ENCODE results near the gene CA9.

- TF ChIP-seq, protein P1, sequence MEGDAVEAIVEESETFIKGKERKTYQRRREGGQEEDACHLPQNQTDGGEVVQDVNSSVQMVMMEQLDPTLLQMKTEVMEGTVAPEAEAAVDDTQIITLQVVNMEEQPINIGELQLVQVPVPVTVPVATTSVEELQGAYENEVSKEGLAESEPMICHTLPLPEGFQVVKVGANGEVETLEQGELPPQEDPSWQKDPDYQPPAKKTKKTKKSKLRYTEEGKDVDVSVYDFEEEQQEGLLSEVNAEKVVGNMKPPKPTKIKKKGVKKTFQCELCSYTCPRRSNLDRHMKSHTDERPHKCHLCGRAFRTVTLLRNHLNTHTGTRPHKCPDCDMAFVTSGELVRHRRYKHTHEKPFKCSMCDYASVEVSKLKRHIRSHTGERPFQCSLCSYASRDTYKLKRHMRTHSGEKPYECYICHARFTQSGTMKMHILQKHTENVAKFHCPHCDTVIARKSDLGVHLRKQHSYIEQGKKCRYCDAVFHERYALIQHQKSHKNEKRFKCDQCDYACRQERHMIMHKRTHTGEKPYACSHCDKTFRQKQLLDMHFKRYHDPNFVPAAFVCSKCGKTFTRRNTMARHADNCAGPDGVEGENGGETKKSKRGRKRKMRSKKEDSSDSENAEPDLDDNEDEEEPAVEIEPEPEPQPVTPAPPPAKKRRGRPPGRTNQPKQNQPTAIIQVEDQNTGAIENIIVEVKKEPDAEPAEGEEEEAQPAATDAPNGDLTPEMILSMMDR (IDR thresholded peaks at IDR 0.05): no peak
- no peak for TF ChIP-seq POLR2AphosphoS5 (IDR thresholded peaks at IDR 0.05; ENCODE audit: insufficient read depth in 1 of 2, low read depth in 1 of 2)
- TF ChIP-seq POLR2A (IDR thresholded peaks at IDR 0.05): no peak
Measured at GRCh38 chr9:35723426-35723825, 49.7 kb downstream of the CA9 start.

Measured in vagina (tissue), 2 donors.